Measurements from ENCODE around the gene UBE2D2.
"Not testable (repeated sequence)": the region's sequence is repeated elsewhere in the genome, so short reads cannot be mapped to it uniquely, and the experiment has no call there.

The UBE2D2 gene

GRCh38 chr5:139565411-139566305 is 4.5 kb downstream of the UBE2D2 start:
- DNase-seq (peak; percentile 25 to 40), ATAC-seq (peak; percentile 17)
- Mint-ChIP-seq H3K9me3 (no peaks in the 10 kb centered on the region), H3K4me1 (peaks cover 75% of the 10 kb centered on the region), H3K4me3 (peak overlapping the region; percentile 79 to 97), H3K27me3 (no peaks in the 10 kb centered on the region), H3K27ac (peak overlapping the region; percentile 87 to 97)

DNA sequence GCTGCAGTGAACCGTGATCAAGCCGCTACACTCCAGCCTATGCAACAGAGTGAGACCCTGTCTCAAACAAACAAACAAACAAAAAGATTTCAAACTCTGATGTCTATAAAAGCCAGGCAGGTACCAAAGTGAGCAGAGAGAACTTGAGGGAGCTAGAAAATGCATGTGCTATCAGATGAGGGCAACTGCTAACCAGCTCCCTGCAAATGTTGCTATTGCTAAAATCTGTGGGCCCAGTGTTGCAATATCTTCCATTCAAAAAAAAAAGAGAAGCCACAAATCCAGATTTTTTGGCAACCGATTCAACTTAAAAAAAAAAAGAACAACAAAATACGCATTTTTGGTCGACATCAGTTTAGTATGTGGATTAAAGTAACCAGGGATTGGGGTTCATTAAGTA is 5.5 kb downstream of the UBE2D2 start:
- Mint-ChIP-seq H3K4me3 (peak overlapping the region; percentile 79 to 97), H3K4me1 (peaks cover 80% of the 10 kb centered on the region), H3K27ac (peak overlapping the region; percentile 80), H3K27me3 (no peaks in the 10 kb centered on the region), H3K9me3 (no peaks in the 10 kb centered on the region)
- no peak for ATAC-seq
- no peak for DNase-seq

- peak overlapping the region; percentile 46 to 67 for H3K27ac Mint-ChIP-seq
- H3K4me3 Mint-ChIP-seq, result peak overlapping the region; percentile 3 to 34
- no peak for DNase-seq
- peaks cover 82% of the 10 kb centered on the region for H3K4me1 Mint-ChIP-seq
- H3K9me3 Mint-ChIP-seq, result no peaks in the 10 kb centered on the region
- no peaks in the 10 kb centered on the region for H3K27me3 Mint-ChIP-seq
- ATAC-seq, result no peak
These were observed 8.3 kb downstream of the UBE2D2 start for GRCh38 chr5:139569270-139569955.

DNA sequence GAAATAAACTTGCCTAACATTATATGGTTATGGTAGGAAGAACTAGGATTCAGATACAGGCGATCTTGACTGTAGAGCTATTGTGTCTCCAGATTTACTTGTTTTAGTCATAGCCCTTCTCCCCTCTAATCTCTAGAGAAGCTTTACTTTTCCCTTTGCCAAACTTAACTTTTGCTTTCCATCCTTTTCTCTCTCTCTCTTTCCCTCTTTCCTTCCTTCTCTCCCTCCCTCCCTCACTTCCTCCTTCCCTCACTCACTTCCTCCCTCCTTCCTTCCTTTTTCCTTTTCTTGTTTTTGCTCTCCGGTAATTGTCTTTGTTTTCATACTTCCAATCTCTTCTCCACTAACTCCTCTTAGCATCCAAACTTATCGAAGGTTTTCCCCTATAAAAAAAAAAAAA is 10.4 kb downstream of the UBE2D2 start:
- H3K4me3 Mint-ChIP-seq, result peak overlapping the region; percentile 3 to 51
- DNase-seq, result no peak
- H3K27me3 Mint-ChIP-seq, result no peaks in the 10 kb centered on the region
- peak overlapping the region in 1 of 2 donors; percentile 88 for H3K27ac Mint-ChIP-seq
- H3K9me3 Mint-ChIP-seq, result no peaks in the 10 kb centered on the region
- no peak for ATAC-seq
- peaks cover 82% of the 10 kb centered on the region for H3K4me1 Mint-ChIP-seq

DNA sequence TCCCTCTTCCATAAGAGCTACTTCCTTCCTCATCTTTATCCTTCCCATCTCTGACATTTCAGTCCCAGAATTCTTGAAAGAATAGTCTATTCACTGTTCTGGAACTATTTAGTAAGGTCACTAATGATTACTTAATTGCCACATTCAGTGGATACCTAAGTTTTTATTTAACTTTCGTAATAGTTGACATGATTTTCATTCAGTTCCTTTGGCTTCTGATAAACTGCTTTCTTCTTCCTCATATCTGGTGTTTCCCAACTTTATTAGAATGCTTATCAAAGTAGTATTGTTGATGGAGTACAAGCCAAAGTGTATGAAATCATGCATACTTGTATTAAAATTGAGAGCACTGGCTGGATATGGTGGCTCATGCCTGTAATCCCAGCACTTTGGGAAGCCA is 10.8 kb downstream of the UBE2D2 start:
- peaks cover 82% of the 10 kb centered on the region for H3K4me1 Mint-ChIP-seq
- no peaks in the 10 kb centered on the region for H3K9me3 Mint-ChIP-seq
- H3K4me3 Mint-ChIP-seq, result peak overlapping the region; percentile 3 to 51

DNA sequence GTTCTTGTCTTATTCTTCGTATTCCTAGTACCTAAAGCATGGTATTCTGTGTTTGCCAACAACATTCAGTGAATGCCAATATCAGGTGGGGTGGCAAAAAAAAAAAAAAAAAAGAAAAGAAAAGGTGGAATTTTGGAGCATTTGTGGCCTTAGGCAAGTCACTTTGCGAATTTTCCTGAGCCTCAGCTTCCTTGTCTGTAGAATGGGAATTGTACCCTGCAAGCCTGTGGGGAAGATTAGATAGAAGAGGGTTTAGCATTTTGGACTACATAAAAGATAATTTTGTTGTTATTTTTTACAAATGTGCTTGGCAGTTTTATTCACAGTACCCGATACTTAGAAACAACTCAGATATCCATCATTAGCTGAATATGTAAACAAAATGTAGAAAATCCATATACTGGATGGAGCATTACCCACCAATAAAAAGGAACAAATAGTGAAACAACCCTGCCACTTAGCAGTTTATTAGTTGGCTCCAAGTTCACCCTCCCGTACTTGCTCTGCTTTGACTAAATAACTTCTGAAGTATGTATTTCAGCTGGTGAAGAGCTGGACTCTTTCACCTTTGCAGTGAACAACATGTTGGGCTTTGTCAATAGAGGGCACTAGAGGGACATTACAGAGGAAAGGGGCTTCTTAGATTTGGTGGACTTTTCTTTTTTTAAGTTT is 13.6 kb downstream of the UBE2D2 start:
- peak overlapping the region in 1 of 2 donors; percentile 13 for H3K27ac Mint-ChIP-seq
- H3K4me3 Mint-ChIP-seq, result peak overlapping the region; percentile 4 to 13
- H3K9me3 Mint-ChIP-seq, result no peaks in the 10 kb centered on the region
- H3K4me1 Mint-ChIP-seq, result peaks cover 73% of the 10 kb centered on the region
- ATAC-seq, result peak; percentile 50
- peak in 1 of 2 donors; percentile 25 for DNase-seq
- no peaks in the 10 kb centered on the region for H3K27me3 Mint-ChIP-seq

More for the DNA sequence above, 10.8 kb downstream of the UBE2D2 start:
- Mint-ChIP-seq H3K27ac (peak overlapping the region in 1 of 2 donors; percentile 88), H3K27me3 (no peaks in the 10 kb centered on the region)
- no peak for ATAC-seq
- no peak for DNase-seq

GRCh38 chr5:139575313-139575646 is 14.1 kb downstream of the UBE2D2 start:
- Mint-ChIP-seq H3K9me3 (no peaks in the 10 kb centered on the region), H3K4me3 (peak overlapping the region; percentile 13 to 48), H3K4me1 (peaks cover 68% of the 10 kb centered on the region), H3K27ac (no peak overlapping the region), H3K27me3 (no peaks in the 10 kb centered on the region)
- DNase-seq (no peak), ATAC-seq (no peak)

- peak in 1 of 2 donors; percentile 37 for DNase-seq
- H3K27me3 Mint-ChIP-seq, result no peaks in the 10 kb centered on the region
- peak overlapping the region; percentile 31 to 48 for H3K4me3 Mint-ChIP-seq
- peak overlapping the region; percentile 74 to 95 for H3K27ac Mint-ChIP-seq
- no peaks in the 10 kb centered on the region for H3K9me3 Mint-ChIP-seq
- peak; percentile 75 for ATAC-seq
- H3K4me1 Mint-ChIP-seq, result peaks cover 66% of the 10 kb centered on the region
These were observed 14.6 kb downstream of the UBE2D2 start for GRCh38 chr5:139575751-139576150.

- Mint-ChIP-seq H3K27ac (peak overlapping the region; percentile 46 to 85), H3K27me3 (no peaks in the 10 kb centered on the region), H3K4me3 (peak overlapping the region; percentile 45 to 52), H3K9me3 (no peaks in the 10 kb centered on the region), H3K4me1 (peaks cover 64% of the 10 kb centered on the region)
- DNase-seq (no peak), ATAC-seq (no peak)
These were observed 16.7 kb downstream of the UBE2D2 start for GRCh38 chr5:139577689-139578290.

- H3K4me3 Mint-ChIP-seq, result peak overlapping the region; percentile 17 to 35
- peak overlapping the region; percentile 63 to 80 for H3K27ac Mint-ChIP-seq
These were observed 17.2 kb downstream of the UBE2D2 start for GRCh38 chr5:139578325-139578724.

DNA sequence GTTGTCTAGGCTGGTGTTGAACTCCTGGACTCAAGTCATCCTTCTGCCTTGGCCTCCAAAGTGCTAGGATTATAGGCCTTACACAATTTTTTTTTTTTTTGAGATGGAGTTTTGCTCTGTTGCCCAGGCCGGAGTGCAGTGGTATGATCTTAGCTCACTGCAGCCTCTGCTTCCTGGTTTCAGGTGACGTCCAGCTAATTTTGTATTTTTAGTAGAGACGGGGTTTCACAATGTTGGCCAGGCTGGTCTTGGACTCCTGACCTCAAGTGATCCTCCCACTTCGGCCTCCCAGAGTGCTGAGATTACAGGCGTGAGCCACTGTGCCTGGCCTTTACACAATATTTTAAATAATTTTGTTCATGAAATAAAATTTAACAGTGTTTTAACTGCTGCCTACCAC is 21.0 kb downstream of the UBE2D2 start:
- not testable (repeated sequence) for H3K27me3 Mint-ChIP-seq, H3K9me3 Mint-ChIP-seq, H3K4me3 Mint-ChIP-seq, ATAC-seq, DNase-seq
- H3K4me1 Mint-ChIP-seq, result peaks cover 67% of the 10 kb centered on the region
- H3K27ac Mint-ChIP-seq, result peak overlapping the region in 1 of 2 donors; percentile 88

More at GRCh38 chr5:139578325-139578724, 17.2 kb downstream of the UBE2D2 start:
- Mint-ChIP-seq H3K9me3 (no peaks in the 10 kb centered on the region), H3K4me1 (peaks cover 69% of the 10 kb centered on the region), H3K27me3 (no peaks in the 10 kb centered on the region)
- DNase-seq (no peak), ATAC-seq (no peak)

- peak overlapping the region; percentile 7 to 42 for H3K4me3 Mint-ChIP-seq
- no peaks in the 10 kb centered on the region for H3K27me3 Mint-ChIP-seq
- H3K9me3 Mint-ChIP-seq, result no peaks in the 10 kb centered on the region
- ATAC-seq, result peak; percentile 98
- H3K27ac Mint-ChIP-seq, result no peak overlapping the region
- peaks cover 70% of the 10 kb centered on the region for H3K4me1 Mint-ChIP-seq
- DNase-seq, result no peak
These were observed 23.0 kb downstream of the UBE2D2 start for GRCh38 chr5:139584137-139584536.

DNA sequence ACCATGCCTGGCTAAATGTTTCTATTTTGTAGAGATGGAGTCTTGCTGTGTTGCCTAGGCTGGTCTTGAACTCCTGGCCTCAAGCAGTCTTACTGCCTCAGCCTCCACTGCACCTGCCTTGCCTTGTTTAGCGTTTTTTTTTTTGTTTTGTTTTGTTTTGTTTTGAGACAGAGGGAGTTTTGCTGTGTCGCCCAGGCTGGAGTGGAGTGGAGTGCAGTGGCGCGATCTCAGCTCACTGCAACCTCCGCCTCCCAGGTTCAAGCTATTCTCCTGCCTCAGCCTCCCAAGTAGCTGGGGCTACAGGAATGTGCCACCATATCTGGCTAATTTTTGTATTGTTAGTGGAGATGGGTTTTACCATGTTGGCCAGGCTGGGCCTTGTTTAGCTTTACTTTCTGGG is 27.0 kb downstream of the UBE2D2 start:
- H3K4me1 Mint-ChIP-seq, result peaks cover 90% of the 10 kb centered on the region
- not testable (repeated sequence) for H3K9me3 Mint-ChIP-seq, DNase-seq, ATAC-seq, H3K4me3 Mint-ChIP-seq, H3K27me3 Mint-ChIP-seq
- H3K27ac Mint-ChIP-seq, result peak overlapping the region in 1 of 2 donors; percentile 61

- no peaks in the 10 kb centered on the region for H3K27me3 Mint-ChIP-seq
- DNase-seq, result no peak
- peak overlapping the region; percentile 48 to 61 for H3K27ac Mint-ChIP-seq
- peaks cover 87% of the 10 kb centered on the region for H3K4me1 Mint-ChIP-seq
- H3K9me3 Mint-ChIP-seq, result no peaks in the 10 kb centered on the region
- no peak overlapping the region for H3K4me3 Mint-ChIP-seq
- no peak for ATAC-seq
These were observed 27.8 kb downstream of the UBE2D2 start for GRCh38 chr5:139588962-139589361.

GRCh38 chr5:139592289-139592688 is 31.1 kb downstream of the UBE2D2 start:
- ATAC-seq (no peak), DNase-seq (no peak)
- H3K9me3 Mint-ChIP-seq, result no peaks in the 10 kb centered on the region
- H3K4me1 Mint-ChIP-seq, result peaks cover 77% of the 10 kb centered on the region
- no peaks in the 10 kb centered on the region for H3K27me3 Mint-ChIP-seq
- H3K4me3 Mint-ChIP-seq, result no peak overlapping the region
- H3K27ac Mint-ChIP-seq, result peak overlapping the region in 1 of 2 donors; percentile 59
